Islet of Langerhans (tissue), 1 donor: ENCODE measurements around the gene PEX11A.

Experiments
- FAIRE-seq: peaks from one replicate; lab custom pipeline; 2011; peaks lifted over from hg19 to GRCh38; lab: Jason Lieb, UNC

Gene PEX11A

GRCh38 chr15:89674526-89674925 is 16.0 kb downstream of the PEX11A start:
- no peak for FAIRE-seq

- no peak for FAIRE-seq
These were observed 17.4 kb downstream of the PEX11A start for GRCh38 chr15:89673165-89673512.

GRCh38 chr15:89672221-89673164 is 18.1 kb downstream of the PEX11A start:
- no peak for FAIRE-seq

- FAIRE-seq = no peak
These were observed 18.9 kb downstream of the PEX11A start for GRCh38 chr15:89671687-89672086.

GRCh38 chr15:89670971-89671560 is 19.5 kb downstream of the PEX11A start:
- FAIRE-seq = no peak

GRCh38 chr15:89669941-89670340 is 20.6 kb downstream of the PEX11A start:
- no peak for FAIRE-seq

GRCh38 chr15:89669309-89669865 is 21.2 kb downstream of the PEX11A start:
- FAIRE-seq = no peak

- no peak for FAIRE-seq
These were observed 22.4 kb downstream of the PEX11A start for GRCh38 chr15:89668171-89668570.

GRCh38 chr15:89667706-89667960 is 22.9 kb downstream of the PEX11A start:
- no peak for FAIRE-seq

GRCh38 chr15:89666858-89667705 is 23.5 kb downstream of the PEX11A start:
- FAIRE-seq = no peak

- FAIRE-seq = no peak
These were observed 24.2 kb downstream of the PEX11A start for GRCh38 chr15:89666184-89666857.

GRCh38 chr15:89665449-89666181 is 24.9 kb downstream of the PEX11A start:
- no peak for FAIRE-seq

GRCh38 chr15:89664441-89665350 is 25.9 kb downstream of the PEX11A start:
- no peak for FAIRE-seq

- no peak for FAIRE-seq
These were observed 27.5 kb downstream of the PEX11A start for GRCh38 chr15:89662893-89663626.

- no peak for FAIRE-seq
These were observed 30.0 kb downstream of the PEX11A start for GRCh38 chr15:89660556-89660955.

GRCh38 chr15:89659295-89659694 is 31.3 kb downstream of the PEX11A start:
- FAIRE-seq = no peak

- no peak for FAIRE-seq
These were observed 32.8 kb downstream of the PEX11A start for GRCh38 chr15:89657686-89658200.

- FAIRE-seq = no peak
These were observed 34.3 kb downstream of the PEX11A start for GRCh38 chr15:89656116-89656815.
